GM13976 (cell line): Measurements from ENCODE around the gene B3GALNT2.

ENCODE experiments used
- DNase-seq: peaks from one replicate; pipeline ENCODE4 v3.0.0; 2012; ENCODE audit warnings: low spot score
- CTCF ChIP-seq: IDR thresholded peaks from 2 replicates; pipeline ENCODE4 v1.5.1; 2012; ENCODE audit warnings: borderline replicate concordance, mild to moderate bottlenecking; ENCODE audit not compliant: insufficient read depth; ENCODE audit errors: extremely low read depth, missing control alignments, control extremely low read depth
- in situ Hi-C: fragments of 300-500 bp; cut with MboI; formaldehyde crosslinking; loops from one replicate; pipeline ENCODE4 v1.12.0; 2022; ENCODE audit warnings: low sequenced_read_pairs, mixed read lengths, inconsistent platforms; ENCODE audit not compliant: unreplicated experiment

The B3GALNT2 gene

GRCh38 chr1:235513495-235514366 lies 9.5 kb upstream of the B3GALNT2 start:
- peak; percentile 44 for DNase-seq
- in situ Hi-C loops = loop anchor here (25.0 kb wide), 2 partner anchors 274 to 449 kb away; no protein-coding TSS in a partner anchor
- peak; percentile 90 for TF ChIP-seq CTCF

DNA sequence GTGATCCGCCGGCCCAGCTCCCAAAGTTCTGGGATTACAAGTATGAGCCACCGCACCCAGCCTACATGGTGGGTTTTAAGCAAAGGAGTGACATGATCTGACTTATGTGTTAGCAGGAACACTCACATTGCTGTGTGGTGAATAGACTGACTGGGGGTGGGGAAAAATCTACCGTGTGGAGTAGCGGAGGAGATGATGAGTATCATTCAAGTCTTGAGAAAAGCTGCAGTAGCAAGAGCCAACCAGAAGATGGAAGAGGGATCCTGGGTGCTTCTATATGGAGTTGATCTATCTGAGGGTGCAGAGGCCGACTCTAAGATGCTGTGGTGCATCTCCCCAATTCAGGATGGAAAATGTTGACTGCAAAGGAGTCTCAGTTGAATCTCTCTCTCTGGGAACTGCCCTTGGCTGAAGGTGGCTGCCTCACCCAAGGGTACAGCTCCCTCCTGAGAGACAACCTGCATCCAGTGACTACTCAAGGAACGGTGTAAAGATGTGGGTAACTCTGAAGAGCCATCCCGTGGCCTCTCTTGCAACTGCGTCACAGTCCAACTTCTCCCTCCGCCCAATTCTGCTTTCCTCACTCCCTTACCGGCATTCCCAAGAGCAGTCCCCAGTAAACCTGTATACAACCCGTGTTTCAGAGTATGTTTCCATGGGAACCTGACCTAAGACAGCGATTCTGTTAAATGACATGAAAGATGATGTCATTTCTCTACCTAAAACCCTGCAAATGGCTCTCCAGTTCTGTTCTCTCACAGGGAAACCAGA lies 7.4 kb upstream of the B3GALNT2 start:
- no peak for DNase-seq
- in situ Hi-C loops = loop anchor here (25.0 kb wide), 2 partner anchors 276 to 451 kb away; no protein-coding TSS in a partner anchor

GRCh38 chr1:235510823-235511222 lies 6.6 kb upstream of the B3GALNT2 start:
- no peak for TF ChIP-seq CTCF
- DNase-seq = no peak
- in situ Hi-C loops = loop anchor here (25.0 kb wide), 2 partner anchors 276 to 451 kb away; no protein-coding TSS in a partner anchor

More for the DNA sequence above, 7.4 kb upstream of the B3GALNT2 start:
- no peak for TF ChIP-seq CTCF

- no peak for TF ChIP-seq CTCF
- no peak for DNase-seq
- in situ Hi-C loops = loop anchor here (25.0 kb wide), 2 partner anchors 280 to 455 kb away; no protein-coding TSS in a partner anchor
Observed at GRCh38 chr1:235507623-235508022, 3.4 kb upstream of the B3GALNT2 start.

- TF ChIP-seq CTCF = peak; percentile 82
- peak; percentile 96 for DNase-seq
- in situ Hi-C loops = loop anchor here (25.0 kb wide), 2 partner anchors 283 to 458 kb away; no protein-coding TSS in a partner anchor
Observed at GRCh38 chr1:235504494-235505222, 406 bp upstream of the B3GALNT2 start.
